GM19397 (cell line): ENCODE measurements around the gene TOX2.

Experiments used
- ATAC-seq: cut with Tn5 transposase; IDR thresholded peaks from one replicate; pipeline ENCODE4 v1.9.1; 2021; ENCODE audit warnings: mild to moderate bottlenecking, moderate library complexity; ENCODE audit not compliant: unreplicated experiment

TOX2 gene

GRCh38 chr20:44073011-44073674, 158.5 kb downstream of the TOX2 start:
- no peak for ATAC-seq

GRCh38 chr20:44073675-44074071, 159.0 kb downstream of the TOX2 start:
- ATAC-seq: no peak

- no peak for ATAC-seq
These were observed 159.8 kb downstream of the TOX2 start for GRCh38 chr20:44074252-44075151.

GRCh38 chr20:44075191-44075949, 160.7 kb downstream of the TOX2 start:
- ATAC-seq: no peak

GRCh38 chr20:44075950-44076232, 161.2 kb downstream of the TOX2 start:
- ATAC-seq: no peak

- ATAC-seq: no peak
These were observed 164.6 kb downstream of the TOX2 start for GRCh38 chr20:44079291-44079690.

GRCh38 chr20:44080064-44080463, 165.4 kb downstream of the TOX2 start:
- no peak for ATAC-seq

- ATAC-seq: no peak
These were observed 166.1 kb downstream of the TOX2 start for GRCh38 chr20:44080646-44081267.

- ATAC-seq: no peak
These were observed 166.8 kb downstream of the TOX2 start for GRCh38 chr20:44081476-44081875.

- ATAC-seq: no peak
These were observed 167.2 kb downstream of the TOX2 start for GRCh38 chr20:44081888-44082287.

GRCh38 chr20:44083220-44083933, 168.7 kb downstream of the TOX2 start:
- no peak for ATAC-seq

GRCh38 chr20:44084439-44084838, 169.8 kb downstream of the TOX2 start:
- ATAC-seq: no peak

- no peak for ATAC-seq
These were observed 170.2 kb downstream of the TOX2 start for GRCh38 chr20:44084891-44085290.

- no peak for ATAC-seq
These were observed 171.2 kb downstream of the TOX2 start for GRCh38 chr20:44085616-44086434.

GRCh38 chr20:44087051-44087856, 172.6 kb downstream of the TOX2 start:
- ATAC-seq: no peak

GRCh38 chr20:44087857-44088120, 173.1 kb downstream of the TOX2 start:
- ATAC-seq: no peak

- ATAC-seq: no peak
These were observed 175.5 kb downstream of the TOX2 start for GRCh38 chr20:44089987-44090674.

- ATAC-seq: no peak
These were observed 176.4 kb downstream of the TOX2 start for GRCh38 chr20:44091026-44091425.
